Neural progenitor cell (in vitro differentiated cells): ENCODE measurements around the gene CCDC78. TPM values are rescaled to one million over a fixed set of nuclear protein-coding genes. Genes with fewer than 3 reads are reported as not detected.

Experiments used
- DNase-seq: peaks from one replicate; pipeline ENCODE4 v3.0.0-alpha.2; 2016; ENCODE audit warnings: low spot score
- H2AFZ ChIP-seq: fragments of 200-600 bp; sonication (generic); replicated peaks from 2 replicates; pipeline ENCODE4 v1.6.1; 2016; ENCODE audit warnings: antibody characterized with exemption
- H3F3A ChIP-seq: fragments of 200-600 bp; sonication (generic); 2 replicates; pipeline ENCODE4 v1.6.1; 2016; ENCODE audit warnings: antibody characterized with exemption, low read depth
- H3K27ac ChIP-seq: fragments of 200-600 bp; sonication (generic); 2 replicates; pipeline ENCODE4 v1.5.1; 2016; ENCODE audit warnings: mild to moderate bottlenecking
- H3K27me3 ChIP-seq: fragments of 200-600 bp; sonication (generic); 2 replicates; pipeline ENCODE4 v1.6.1; 2016; ENCODE audit warnings: mild to moderate bottlenecking, moderate library complexity
- H3K36me3 ChIP-seq: fragments of 200-600 bp; sonication (generic); 2 replicates; pipeline ENCODE4 v1.5.1; 2016
- H3K4me1 ChIP-seq: fragments of 200-600 bp; sonication (generic); 2 replicates; pipeline ENCODE4 v1.6.1; 2016; ENCODE audit warnings: mixed run types
- H3K4me2 ChIP-seq: fragments of 200-600 bp; sonication (generic); 2 replicates; pipeline ENCODE4 v1.6.1; 2016
- H3K4me3 ChIP-seq: fragments of 200-600 bp; sonication (generic); 2 replicates; pipeline ENCODE4 v1.5.1; 2016
- H3K79me2 ChIP-seq: fragments of 200-600 bp; sonication (generic); 2 replicates; pipeline ENCODE4 v1.6.1; 2016; ENCODE audit warnings: low read depth
- H3K9ac ChIP-seq: fragments of 200-600 bp; sonication (generic); 2 replicates; pipeline ENCODE4 v1.6.1; 2016
- H3K9me3 ChIP-seq: fragments of 200-600 bp; sonication (generic); 2 replicates; pipeline ENCODE4 v1.5.1; 2016; ENCODE audit warnings: low read depth
- H4K20me1 ChIP-seq: fragments of 200-600 bp; sonication (generic); 2 replicates; pipeline ENCODE4 v1.6.1; 2016; ENCODE audit warnings: low read depth
- H3K27ac Mint-ChIP-seq: 3 replicates; pipeline ENCODE4 v1.8.0; 2021; ENCODE audit warnings: mixed read lengths
- H3K27me3 Mint-ChIP-seq: 2 replicates; pipeline ENCODE4 v1.8.0; 2022; ENCODE audit warnings: low read depth, mild to moderate bottlenecking, inconsistent platforms, moderate library complexity, mixed read lengths; ENCODE audit not compliant: insufficient read depth
- H3K36me3 Mint-ChIP-seq: 3 replicates; pipeline ENCODE4 v1.8.0; 2021; ENCODE audit warnings: mixed read lengths
- H3K4me1 Mint-ChIP-seq: 3 replicates; pipeline ENCODE4 v1.8.0; 2021; ENCODE audit warnings: mixed read lengths
- H3K4me3 Mint-ChIP-seq: 3 replicates; pipeline ENCODE4 v1.8.0; 2021; ENCODE audit warnings: mild to moderate bottlenecking, moderate library complexity, mixed read lengths
- H3K9me3 Mint-ChIP-seq: 3 replicates; pipeline ENCODE4 v1.8.0; 2020; ENCODE audit warnings: mixed read lengths
- EZH2 ChIP-seq: fragments of 200-600 bp; sonication (generic); IDR thresholded peaks from 2 replicates; pipeline ENCODE4 v1.6.1; 2017; ENCODE audit warnings: antibody characterized with exemption, mild to moderate bottlenecking, moderate library complexity
- EZH2phosphoT487 ChIP-seq: fragments of 200-600 bp; sonication (generic); IDR thresholded peaks from 2 replicates; pipeline ENCODE4 v1.6.1; 2017; ENCODE audit warnings: antibody characterized with exemption
- total RNA-seq: library from RNA; depleted of rRNA; stranded (reverse); fragments of >200 nt; gene quantifications from 2 replicates; pipeline ENCODE4 v1.2.3, GENCODE V29; 2015; ENCODE audit warnings: low replicate concordance
- TF ChIP-seq, protein P1 (sequence below): fragments of 200-600 bp; sonication (generic); IDR thresholded peaks from 2 replicates; pipeline ENCODE4 v1.5.1; 2017; ENCODE audit warnings: antibody characterized with exemption, mild to moderate bottlenecking

The CCDC78 gene
- total RNA-seq, 1 donor from 2014 or later, result 0.67 TPM

DNA sequence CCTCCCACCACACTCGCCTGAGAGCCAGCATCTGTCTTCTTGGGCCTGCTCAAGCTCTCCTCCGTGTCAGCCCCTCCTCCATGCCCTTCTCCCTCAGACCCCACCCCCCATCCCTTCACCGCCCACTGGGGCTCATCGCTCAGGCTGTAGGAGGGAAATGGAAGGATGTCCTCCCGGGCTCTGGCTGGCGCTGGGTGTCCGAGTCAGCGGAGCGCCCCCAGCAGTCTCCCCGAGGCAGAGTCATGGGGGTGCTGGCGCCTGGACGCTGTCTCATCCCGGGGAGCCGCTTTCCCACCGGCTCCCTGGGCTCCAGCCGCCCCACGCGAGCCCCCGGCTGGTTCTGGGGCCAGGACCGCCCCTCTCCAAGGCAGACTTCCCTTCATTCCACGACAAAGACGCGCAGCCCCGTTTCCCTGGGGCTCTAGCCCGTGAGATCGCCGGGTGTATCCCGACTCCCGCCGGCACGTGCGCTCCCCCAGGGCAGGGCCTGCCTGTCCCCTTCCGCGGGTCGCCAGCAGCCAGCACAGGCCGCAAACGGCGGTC is 5.7 kb downstream of the CCDC78 start:
- Histone ChIP-seq H3K36me3 (no peaks in the 10 kb centered on the region), H2AFZ (peak overlapping the region; percentile 84), H3K4me1 (peaks cover 34% of the 10 kb centered on the region), H3K4me2 (peak overlapping the region; percentile 98), H4K20me1 (peaks cover 61% of the 10 kb centered on the region), H3K79me2 (no peaks in the 10 kb centered on the region), H3F3A (peaks cover 29% of the 10 kb centered on the region), H3K9ac (peak overlapping the region; percentile 22), H3K27me3 (peaks cover 5% of the 10 kb centered on the region), H3K27ac (peak overlapping the region; percentile 80), H3K4me3 (peak overlapping the region; percentile 85), H3K9me3 (no peaks in the 10 kb centered on the region)
- DNase-seq, result peak; percentile 81
- H3K4me1 Mint-ChIP-seq, result peaks cover 27% of the 10 kb centered on the region
- no peaks in the 10 kb centered on the region for H3K9me3 Mint-ChIP-seq
- H3K27me3 Mint-ChIP-seq, result peaks cover 10% of the 10 kb centered on the region
- H3K36me3 Mint-ChIP-seq, result peaks cover 2% of the 10 kb centered on the region
- peak overlapping the region; percentile 89 for H3K4me3 Mint-ChIP-seq
- TF ChIP-seq EZH2phosphoT487 (no peak), EZH2 (no peak)
- TF ChIP-seq, protein P1, sequence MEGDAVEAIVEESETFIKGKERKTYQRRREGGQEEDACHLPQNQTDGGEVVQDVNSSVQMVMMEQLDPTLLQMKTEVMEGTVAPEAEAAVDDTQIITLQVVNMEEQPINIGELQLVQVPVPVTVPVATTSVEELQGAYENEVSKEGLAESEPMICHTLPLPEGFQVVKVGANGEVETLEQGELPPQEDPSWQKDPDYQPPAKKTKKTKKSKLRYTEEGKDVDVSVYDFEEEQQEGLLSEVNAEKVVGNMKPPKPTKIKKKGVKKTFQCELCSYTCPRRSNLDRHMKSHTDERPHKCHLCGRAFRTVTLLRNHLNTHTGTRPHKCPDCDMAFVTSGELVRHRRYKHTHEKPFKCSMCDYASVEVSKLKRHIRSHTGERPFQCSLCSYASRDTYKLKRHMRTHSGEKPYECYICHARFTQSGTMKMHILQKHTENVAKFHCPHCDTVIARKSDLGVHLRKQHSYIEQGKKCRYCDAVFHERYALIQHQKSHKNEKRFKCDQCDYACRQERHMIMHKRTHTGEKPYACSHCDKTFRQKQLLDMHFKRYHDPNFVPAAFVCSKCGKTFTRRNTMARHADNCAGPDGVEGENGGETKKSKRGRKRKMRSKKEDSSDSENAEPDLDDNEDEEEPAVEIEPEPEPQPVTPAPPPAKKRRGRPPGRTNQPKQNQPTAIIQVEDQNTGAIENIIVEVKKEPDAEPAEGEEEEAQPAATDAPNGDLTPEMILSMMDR, result peak; percentile 34
- peak overlapping the region; percentile 81 for H3K27ac Mint-ChIP-seq

DNA sequence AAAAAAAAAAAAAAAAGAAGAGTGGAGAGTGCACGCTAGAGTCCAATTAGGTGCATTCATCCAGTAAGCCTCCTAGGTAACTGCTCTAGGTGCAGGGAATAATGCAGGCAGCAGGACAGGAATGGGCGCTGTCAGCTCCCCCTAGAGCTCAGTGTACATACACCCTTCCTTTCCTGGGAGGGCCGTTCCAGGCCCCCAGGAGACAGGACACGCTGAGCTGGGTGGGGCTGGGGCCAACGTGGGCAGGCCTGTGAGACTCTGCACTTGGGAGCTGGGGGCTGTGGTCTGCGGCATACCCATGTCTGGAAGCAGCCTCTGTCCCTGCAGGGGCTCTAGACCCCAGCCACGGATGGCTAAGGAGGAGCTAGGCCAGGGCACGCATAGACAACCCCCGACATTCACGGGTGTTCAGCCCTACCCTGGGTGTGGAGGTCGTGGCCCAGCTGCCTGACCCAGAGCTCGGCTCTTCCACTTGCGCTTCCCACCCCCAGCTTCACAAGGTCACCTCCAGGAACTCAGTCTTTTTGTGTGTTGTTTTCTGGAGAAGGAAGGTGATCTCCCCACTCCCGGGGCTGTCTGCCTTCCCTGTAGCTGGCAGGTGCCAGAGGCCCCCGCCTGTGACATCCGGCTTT is 6.3 kb downstream of the CCDC78 start:
- Histone ChIP-seq H3K4me1 (peaks cover 34% of the 10 kb centered on the region), H3K27me3 (no peaks in the 10 kb centered on the region), H3K4me3 (peak overlapping the region; percentile 85), H3K79me2 (no peaks in the 10 kb centered on the region), H3K9me3 (no peaks in the 10 kb centered on the region), H3K4me2 (peak overlapping the region; percentile 98), H2AFZ (no peak overlapping the region), H3K9ac (peak overlapping the region; percentile 22), H3K36me3 (no peaks in the 10 kb centered on the region), H3K27ac (no peak overlapping the region), H3F3A (peaks cover 29% of the 10 kb centered on the region), H4K20me1 (peaks cover 60% of the 10 kb centered on the region)
- DNase-seq, result no peak
- H3K9me3 Mint-ChIP-seq, result no peaks in the 10 kb centered on the region
- no peak for TF ChIP-seq EZH2phosphoT487
- TF ChIP-seq, protein P1, result peak; percentile 19
- peaks cover 2% of the 10 kb centered on the region for H3K36me3 Mint-ChIP-seq
- H3K27me3 Mint-ChIP-seq, result peaks cover 10% of the 10 kb centered on the region
- peak overlapping the region; percentile 81 for H3K27ac Mint-ChIP-seq
- H3K4me3 Mint-ChIP-seq, result peak overlapping the region; percentile 89
- H3K4me1 Mint-ChIP-seq, result peaks cover 27% of the 10 kb centered on the region

DNA sequence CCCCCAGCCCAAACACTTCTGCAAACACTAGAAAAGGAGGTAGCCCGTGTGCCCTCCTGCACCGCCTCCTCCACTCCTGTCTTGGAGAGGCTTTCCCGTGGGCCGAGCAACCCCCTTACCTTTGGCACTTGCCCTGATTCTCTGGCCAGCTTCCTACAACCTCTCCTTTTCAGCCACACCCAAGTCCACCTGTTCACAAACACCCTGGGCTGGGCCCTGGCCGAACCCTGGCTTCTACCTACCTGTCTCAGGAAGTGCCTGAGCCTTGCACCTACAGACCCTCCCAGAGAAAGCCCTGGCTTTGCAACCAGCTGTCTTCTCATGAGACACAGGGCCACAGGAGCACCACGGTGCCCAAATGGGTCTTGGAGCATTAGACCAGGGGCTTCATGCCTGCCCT is 7.3 kb downstream of the CCDC78 start:
- H3K4me1 Mint-ChIP-seq, result peaks cover 31% of the 10 kb centered on the region
- peaks cover 2% of the 10 kb centered on the region for H3K36me3 Mint-ChIP-seq
- Histone ChIP-seq H3K27ac (no peak overlapping the region), H3K36me3 (no peaks in the 10 kb centered on the region), H3K27me3 (peaks cover 8% of the 10 kb centered on the region), H2AFZ (no peak overlapping the region), H3K4me2 (no peak overlapping the region), H3K79me2 (no peaks in the 10 kb centered on the region), H3K4me1 (peaks cover 37% of the 10 kb centered on the region), H3K4me3 (no peak overlapping the region), H3F3A (peaks cover 30% of the 10 kb centered on the region), H4K20me1 (peaks cover 60% of the 10 kb centered on the region), H3K9me3 (no peaks in the 10 kb centered on the region), H3K9ac (no peak overlapping the region)
- DNase-seq, result no peak
- peaks cover 10% of the 10 kb centered on the region for H3K27me3 Mint-ChIP-seq
- peak overlapping the region; percentile 89 for H3K4me3 Mint-ChIP-seq
- H3K9me3 Mint-ChIP-seq, result no peaks in the 10 kb centered on the region
- TF ChIP-seq EZH2 (no peak), EZH2phosphoT487 (no peak)
- TF ChIP-seq, protein P1, result no peak
- peak overlapping the region; percentile 57 for H3K27ac Mint-ChIP-seq
